Neural progenitor cell (in vitro differentiated cells): Measurements from ENCODE around the gene MICAL2.

Source experiments
- EZH2 ChIP-seq: fragments of 200-600 bp; sonication (generic); IDR thresholded peaks from 2 replicates; pipeline ENCODE4 v1.6.1; 2017; ENCODE audit warnings: antibody characterized with exemption, mild to moderate bottlenecking, moderate library complexity
- EZH2phosphoT487 ChIP-seq: fragments of 200-600 bp; sonication (generic); IDR thresholded peaks from 2 replicates; pipeline ENCODE4 v1.6.1; 2017; ENCODE audit warnings: antibody characterized with exemption
- TF ChIP-seq, protein P1 (sequence below): fragments of 200-600 bp; sonication (generic); IDR thresholded peaks from 2 replicates; pipeline ENCODE4 v1.5.1; 2017; ENCODE audit warnings: antibody characterized with exemption, mild to moderate bottlenecking

DNA sequence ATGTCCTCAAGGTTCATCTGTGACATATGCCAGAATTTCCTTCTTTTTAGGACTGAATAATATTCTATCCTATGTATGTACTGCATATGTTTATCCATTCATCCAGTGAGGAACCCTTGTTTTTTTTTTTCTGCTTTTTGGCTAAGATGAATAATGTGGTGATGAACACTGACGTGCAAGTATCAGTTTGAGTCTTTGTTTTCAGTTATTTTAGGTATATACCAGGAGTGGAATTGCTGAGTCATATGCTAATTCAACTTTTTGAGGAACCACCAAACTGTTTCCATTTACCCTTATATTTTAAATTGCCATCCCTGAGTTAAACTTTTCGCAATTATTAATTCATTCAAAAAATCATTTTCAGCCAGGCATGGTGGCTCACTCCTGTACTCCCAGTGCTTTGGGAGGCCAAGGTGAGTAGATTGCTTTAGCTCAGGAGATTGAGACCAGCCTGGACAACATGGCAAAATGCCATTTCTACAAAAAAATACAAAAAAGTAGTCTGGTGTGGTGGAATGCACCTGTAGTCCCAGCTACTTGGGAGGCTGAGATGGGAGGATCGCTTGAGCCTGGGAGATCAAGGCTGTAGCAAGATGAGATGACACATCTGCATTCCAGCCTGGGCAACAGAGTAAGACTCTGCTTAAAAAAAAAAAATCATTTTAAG is 64.2 kb downstream of the MICAL2 start:
- no peak for TF ChIP-seq EZH2phosphoT487
- TF ChIP-seq, protein P1, sequence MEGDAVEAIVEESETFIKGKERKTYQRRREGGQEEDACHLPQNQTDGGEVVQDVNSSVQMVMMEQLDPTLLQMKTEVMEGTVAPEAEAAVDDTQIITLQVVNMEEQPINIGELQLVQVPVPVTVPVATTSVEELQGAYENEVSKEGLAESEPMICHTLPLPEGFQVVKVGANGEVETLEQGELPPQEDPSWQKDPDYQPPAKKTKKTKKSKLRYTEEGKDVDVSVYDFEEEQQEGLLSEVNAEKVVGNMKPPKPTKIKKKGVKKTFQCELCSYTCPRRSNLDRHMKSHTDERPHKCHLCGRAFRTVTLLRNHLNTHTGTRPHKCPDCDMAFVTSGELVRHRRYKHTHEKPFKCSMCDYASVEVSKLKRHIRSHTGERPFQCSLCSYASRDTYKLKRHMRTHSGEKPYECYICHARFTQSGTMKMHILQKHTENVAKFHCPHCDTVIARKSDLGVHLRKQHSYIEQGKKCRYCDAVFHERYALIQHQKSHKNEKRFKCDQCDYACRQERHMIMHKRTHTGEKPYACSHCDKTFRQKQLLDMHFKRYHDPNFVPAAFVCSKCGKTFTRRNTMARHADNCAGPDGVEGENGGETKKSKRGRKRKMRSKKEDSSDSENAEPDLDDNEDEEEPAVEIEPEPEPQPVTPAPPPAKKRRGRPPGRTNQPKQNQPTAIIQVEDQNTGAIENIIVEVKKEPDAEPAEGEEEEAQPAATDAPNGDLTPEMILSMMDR, result no peak
- no peak for TF ChIP-seq EZH2
